Right lobe of liver (tissue), 4 donors: Measurements from ENCODE around the gene CNR2.

Experiments used
- POLR2A ChIP-seq: fragments of 450-650 bp; IDR thresholded peaks from one replicate; pipeline ENCODE4 v1.6.1; 2017; ENCODE audit warnings: antibody characterized with exemption, mild to moderate bottlenecking
- TF ChIP-seq, protein P1 (sequence below), 4 donors: fragments of 200-600 bp in 3 of 4; fragments of 450-650 bp in 1 of 4; IDR thresholded peaks; one replicate each; pipeline versions ENCODE4 v1.5.1 to v1.8.0; 2016 to 2022; ENCODE audit warnings: antibody characterized with exemption in 4 of 4, mild to moderate bottlenecking in 2 of 4
- donor health status: DM: no; HTN: no; CAD: no.
- donor health status: DM: no; HTN: no; CAD: no.
- donor health status: DM: no; HTN: yes; CAD: no.

DNA sequence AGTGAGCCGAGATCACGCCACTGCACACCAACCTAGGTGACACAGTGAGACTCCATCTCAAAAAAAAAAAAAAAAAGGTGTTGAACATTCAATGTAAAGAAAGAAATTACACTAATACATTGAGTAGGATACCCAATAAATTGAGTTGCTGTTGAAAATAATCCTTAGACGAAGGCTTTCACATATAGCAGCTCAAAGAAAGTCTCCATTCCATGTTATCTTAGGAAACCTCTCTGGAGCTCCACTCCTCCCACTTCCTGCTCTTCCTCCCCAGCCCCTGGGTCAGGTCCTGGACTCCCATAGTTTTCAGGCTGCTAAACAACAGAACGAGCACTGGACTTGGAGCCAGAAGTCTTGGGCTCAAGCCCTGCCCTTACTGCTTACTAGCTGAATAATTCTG, 15.6 kb upstream of the CNR2 start:
- TF ChIP-seq, protein P1, sequence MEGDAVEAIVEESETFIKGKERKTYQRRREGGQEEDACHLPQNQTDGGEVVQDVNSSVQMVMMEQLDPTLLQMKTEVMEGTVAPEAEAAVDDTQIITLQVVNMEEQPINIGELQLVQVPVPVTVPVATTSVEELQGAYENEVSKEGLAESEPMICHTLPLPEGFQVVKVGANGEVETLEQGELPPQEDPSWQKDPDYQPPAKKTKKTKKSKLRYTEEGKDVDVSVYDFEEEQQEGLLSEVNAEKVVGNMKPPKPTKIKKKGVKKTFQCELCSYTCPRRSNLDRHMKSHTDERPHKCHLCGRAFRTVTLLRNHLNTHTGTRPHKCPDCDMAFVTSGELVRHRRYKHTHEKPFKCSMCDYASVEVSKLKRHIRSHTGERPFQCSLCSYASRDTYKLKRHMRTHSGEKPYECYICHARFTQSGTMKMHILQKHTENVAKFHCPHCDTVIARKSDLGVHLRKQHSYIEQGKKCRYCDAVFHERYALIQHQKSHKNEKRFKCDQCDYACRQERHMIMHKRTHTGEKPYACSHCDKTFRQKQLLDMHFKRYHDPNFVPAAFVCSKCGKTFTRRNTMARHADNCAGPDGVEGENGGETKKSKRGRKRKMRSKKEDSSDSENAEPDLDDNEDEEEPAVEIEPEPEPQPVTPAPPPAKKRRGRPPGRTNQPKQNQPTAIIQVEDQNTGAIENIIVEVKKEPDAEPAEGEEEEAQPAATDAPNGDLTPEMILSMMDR (IDR thresholded peaks at IDR 0.05), result no peak
- TF ChIP-seq POLR2A, result no peak
